ENCODE data around the gene MYH14. TPM values are rescaled to one million over a fixed set of nuclear protein-coding genes. Genes with fewer than 3 reads are reported as not detected.

The MYH14 gene
- total and polyA plus RNA-seq, 2 of the 13 experiments (the other 11 are each of a cell fraction or from before 2014, with no cell fraction given), result 5.5 to 5.8 TPM

- TF ChIP-seq KLF16 (CRISPR knock-in tag; IDR thresholded peaks at IDR 0.05), result peak in 1 of 2 experiments; percentile 89; a peak in 2 of 4 replicates
- peak; percentile 85 for TF ChIP-seq ERF (CRISPR knock-in tag; IDR thresholded peaks at IDR 0.05)
- peak; percentile 78; the same call in 1 of the 2 replicates for TF ChIP-seq CREB3 (CRISPR knock-in tag; IDR thresholded peaks at IDR 0.05)
- peak; percentile 73 for TF ChIP-seq ZNF687 (CRISPR knock-in tag; IDR thresholded peaks at IDR 0.05)
- peak; percentile 94 for TF ChIP-seq ZNF431 (CRISPR knock-in tag; IDR thresholded peaks at IDR 0.05; ENCODE audit: borderline replicate concordance, low read depth)
- peak; percentile 70; the same call in 1 of the 2 replicates for TF ChIP-seq PAX8 (CRISPR knock-in tag; IDR thresholded peaks at IDR 0.05; ENCODE audit: borderline replicate concordance)
- TF ChIP-seq ZNF639 (CRISPR knock-in tag; conservative IDR thresholded peaks at IDR 0.05), result peak; percentile 80
- TF ChIP-seq ZGPAT (CRISPR knock-in tag; IDR thresholded peaks at IDR 0.05), result peak; percentile 66; the same call in 1 of the 2 replicates
- peak; percentile 96 for TF ChIP-seq IKZF4 (CRISPR knock-in tag; IDR thresholded peaks at IDR 0.05; ENCODE audit: borderline replicate concordance, low read depth, not compliant biosample characterization)
- TF ChIP-seq ZNF30 (CRISPR knock-in tag; IDR thresholded peaks at IDR 0.05), result no peak
- peak; percentile 95; the same call in 1 of the 2 replicates for TF ChIP-seq ZNF773 (CRISPR knock-in tag; IDR thresholded peaks at IDR 0.05; ENCODE audit: borderline replicate concordance)
- peak; percentile 74 for TF ChIP-seq HNRNPLL (IDR thresholded peaks at IDR 0.05; ENCODE audit: low read depth, low read length, poor library complexity, severe bottlenecking)
- TF ChIP-seq ZNF879 (CRISPR knock-in tag; IDR thresholded peaks at IDR 0.05), result peak; percentile 68; the same call in 1 of the 2 replicates
- peak; percentile 27; the same call in 1 of the 2 replicates for TF ChIP-seq EHMT2 (IDR thresholded peaks at IDR 0.05; ENCODE audit: borderline replicate concordance, low read depth, low read length)
- peak in 1 of 2 experiments; percentile 47; a peak in 1 of 4 replicates for TF ChIP-seq POLR2A (IDR thresholded peaks at IDR 0.05; ENCODE audit: insufficient read depth in 1 of 2, low read depth in 2 of 2, low read length in 2 of 2)
- no peak for TF ChIP-seq PTBP1 (IDR thresholded peaks at IDR 0.05; ENCODE audit: low read depth, low read length, poor library complexity, severe bottlenecking)
- peak; percentile 50 for TF ChIP-seq YY1 (IDR thresholded peaks at IDR 0.05; ENCODE audit: insufficient read depth, insufficient replicate concordance, low read depth, low read length)
Observed at GRCh38 chr19:50325310-50326100, 122.1 kb downstream of the MYH14 start (continued).
